ENCODE data around the gene RCBTB2.

RCBTB2 gene

DNA sequence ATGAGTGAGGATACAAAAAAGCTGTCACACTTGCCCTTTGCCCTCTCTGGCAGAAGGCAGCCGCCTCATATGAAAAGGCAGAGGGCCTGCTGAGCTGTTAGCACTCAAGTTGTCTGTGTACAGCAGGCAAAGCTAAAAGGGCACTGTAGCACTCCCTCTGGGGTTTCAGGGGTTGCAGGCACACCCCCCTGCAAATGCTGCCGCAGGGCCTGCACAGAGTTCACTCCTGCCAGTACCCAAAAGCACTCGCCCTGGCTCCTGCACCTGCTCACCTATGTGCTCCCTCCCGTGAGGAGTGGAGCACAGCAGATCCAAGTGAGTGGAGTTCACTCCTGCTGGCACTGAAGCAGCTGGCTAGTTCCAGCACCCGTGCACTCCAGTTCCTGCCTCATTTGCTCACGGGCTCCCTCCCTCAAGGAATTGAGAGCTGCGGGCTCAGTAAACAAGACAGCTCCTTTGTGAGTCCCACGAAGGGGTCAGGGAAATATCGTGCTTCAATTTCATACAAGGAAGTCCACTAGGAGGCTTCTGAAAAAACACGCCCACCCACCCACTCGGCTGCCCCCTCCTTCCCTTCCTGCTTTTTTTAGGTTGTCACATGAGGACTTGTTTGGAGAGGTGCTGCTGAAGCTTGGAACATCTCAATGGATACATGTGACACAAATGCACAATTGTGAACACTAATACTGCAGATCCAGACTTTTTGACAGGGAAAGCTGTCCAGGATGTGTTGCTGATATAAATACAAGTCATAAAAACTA, 9.9 kb upstream of the RCBTB2 start:
- TF ChIP-seq EZH2phosphoT487 (IDR thresholded peaks at IDR 0.05; ENCODE audit: borderline replicate concordance) (no peak), CTCF (conservative IDR thresholded peaks at IDR 0.05; ENCODE audit: low read length) (no peak)
- H3K79me2 ChIP-seq (ENCODE audit: insufficient read depth, low read length): no peaks in the 10 kb centered on the region
- peak overlapping the region; percentile 47; the same call in 1 of the 2 replicates for H2AFZ ChIP-seq (ENCODE audit: low read length)
- H3K9me3 ChIP-seq (ENCODE audit: insufficient read depth, low read depth, low read length): no peaks in the 10 kb centered on the region
- no peak overlapping the region for H3K4me2 ChIP-seq (ENCODE audit: low read depth, low read length, poor library complexity, severe bottlenecking)
- no peaks in the 10 kb centered on the region for H3F3A ChIP-seq (ENCODE audit: low read depth)
- no peaks in the 10 kb centered on the region for H4K20me1 ChIP-seq (ENCODE audit: insufficient read depth, low read length, poor library complexity, severe bottlenecking)
- no peaks in the 10 kb centered on the region for H3K9me2 ChIP-seq (replicated peaks; ENCODE audit: low read depth, low read length)
- H3K36me3 ChIP-seq (ENCODE audit: insufficient read depth, low read length): no peaks in the 10 kb centered on the region
- no peak overlapping the region for H3K9ac ChIP-seq (ENCODE audit: low read depth, low read length, poor library complexity, severe bottlenecking)
- H3K27me3 ChIP-seq (ENCODE audit: insufficient read depth, low read length, poor library complexity, severe bottlenecking): no peaks in the 10 kb centered on the region
- H3K4me3 ChIP-seq (ENCODE audit: low read length, poor library complexity, severe bottlenecking): no peak overlapping the region
- H3K4me1 ChIP-seq (ENCODE audit: insufficient read depth, low read length, poor library complexity, severe bottlenecking): peaks cover 10% of the 10 kb centered on the region

DNA sequence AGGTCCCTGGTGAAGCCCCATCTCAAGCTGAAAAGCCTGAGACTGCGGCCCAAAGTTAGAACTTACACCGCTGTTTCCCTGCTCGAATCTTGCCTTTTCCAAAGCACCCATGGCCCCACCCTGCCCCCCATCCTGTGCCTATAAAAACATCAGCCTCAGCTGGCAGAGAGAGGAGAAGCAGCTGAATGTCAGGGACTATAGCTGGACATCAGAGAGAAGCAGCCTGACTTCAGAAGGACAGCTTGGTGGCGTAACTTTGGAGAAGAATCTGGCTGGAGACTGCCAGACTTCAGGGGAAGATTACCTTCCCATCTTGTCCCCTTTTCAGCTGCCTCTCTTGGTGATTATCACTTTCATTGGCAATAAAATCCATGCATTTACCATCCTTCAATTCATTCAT, 9.3 kb upstream of the RCBTB2 start:
- Histone ChIP-seq H3K9me3 (ENCODE audit: insufficient read depth, low read depth, low read length) (peaks cover 4% of the 10 kb centered on the region; the same call in 1 of the 2 replicates), H3K9me2 (replicated peaks; ENCODE audit: low read depth, low read length) (no peaks in the 10 kb centered on the region), H3K79me2 (ENCODE audit: insufficient read depth, low read length) (no peaks in the 10 kb centered on the region), H3F3A (ENCODE audit: low read depth) (no peaks in the 10 kb centered on the region), H3K4me3 (ENCODE audit: low read length, poor library complexity, severe bottlenecking) (no peak overlapping the region), H3K4me1 (ENCODE audit: insufficient read depth, low read length, poor library complexity, severe bottlenecking) (peaks cover 10% of the 10 kb centered on the region), H3K4me2 (ENCODE audit: low read depth, low read length, poor library complexity, severe bottlenecking) (no peak overlapping the region), H3K36me3 (ENCODE audit: insufficient read depth, low read length) (no peaks in the 10 kb centered on the region), H3K9ac (ENCODE audit: low read depth, low read length, poor library complexity, severe bottlenecking) (no peak overlapping the region), H4K20me1 (ENCODE audit: insufficient read depth, low read length, poor library complexity, severe bottlenecking) (no peaks in the 10 kb centered on the region), H3K27me3 (ENCODE audit: insufficient read depth, low read length, poor library complexity, severe bottlenecking) (no peaks in the 10 kb centered on the region), H2AFZ (ENCODE audit: low read length) (peak overlapping the region; percentile 47; the same call in 1 of the 2 replicates)
- TF ChIP-seq EZH2phosphoT487 (IDR thresholded peaks at IDR 0.05; ENCODE audit: borderline replicate concordance): no peak
- no peak for TF ChIP-seq CTCF (conservative IDR thresholded peaks at IDR 0.05; ENCODE audit: low read length)

- Histone ChIP-seq H3K4me2 (ENCODE audit: low read depth, low read length, poor library complexity, severe bottlenecking) (no peak overlapping the region), H3K9ac (ENCODE audit: low read depth, low read length, poor library complexity, severe bottlenecking) (no peak overlapping the region), H4K20me1 (ENCODE audit: insufficient read depth, low read length, poor library complexity, severe bottlenecking) (no peaks in the 10 kb centered on the region), H3K4me1 (ENCODE audit: insufficient read depth, low read length, poor library complexity, severe bottlenecking) (peaks cover 10% of the 10 kb centered on the region), H3K4me3 (ENCODE audit: low read length, poor library complexity, severe bottlenecking) (no peak overlapping the region), H3K27me3 (ENCODE audit: insufficient read depth, low read length, poor library complexity, severe bottlenecking) (no peaks in the 10 kb centered on the region), H3K9me3 (ENCODE audit: insufficient read depth, low read depth, low read length) (peaks cover 5% of the 10 kb centered on the region; the same call in 1 of the 2 replicates), H3K9me2 (replicated peaks; ENCODE audit: low read depth, low read length) (no peaks in the 10 kb centered on the region), H3K36me3 (ENCODE audit: insufficient read depth, low read length) (no peaks in the 10 kb centered on the region), H3F3A (ENCODE audit: low read depth) (no peaks in the 10 kb centered on the region), H3K79me2 (ENCODE audit: insufficient read depth, low read length) (no peaks in the 10 kb centered on the region), H2AFZ (ENCODE audit: low read length) (no peak overlapping the region)
- no peak for TF ChIP-seq EZH2phosphoT487 (IDR thresholded peaks at IDR 0.05; ENCODE audit: borderline replicate concordance)
- TF ChIP-seq CTCF (conservative IDR thresholded peaks at IDR 0.05; ENCODE audit: low read length): no peak
These were observed 6.7 kb upstream of the RCBTB2 start for GRCh38 chr13:48539550-48539949.

All from Loucy (cell line).